GM23338 (cell line): Measurements from ENCODE around the gene USPL1. TPM values are rescaled to one million over a fixed set of nuclear protein-coding genes. Genes with fewer than 3 reads are reported as not detected.

Experiments
- ATAC-seq: fragments of 200-7000 bp; cut with Tn5 transposase; 3 replicates; pipeline ENCODE4 v1.9.1; 2020
- DNase-seq: peaks from one replicate; pipeline ENCODE4 v3.0.0-alpha.2; 2015; ENCODE audit warnings: low spot score
- H2AFZ ChIP-seq: fragments of 200-600 bp; sonication (generic); 2 replicates; pipeline ENCODE4 v1.8.0; 2016; ENCODE audit warnings: antibody characterized with exemption, mild to moderate bottlenecking, moderate library complexity
- H3F3A ChIP-seq: fragments of 200-600 bp; sonication (generic); replicated peaks from 2 replicates; pipeline ENCODE4 v1.8.0; 2017; ENCODE audit warnings: antibody characterized with exemption, mixed run types, low read depth
- H3K27ac ChIP-seq: fragments of 200-600 bp; sonication (generic); 2 replicates; pipeline ENCODE4 v1.6.1; 2016; ENCODE audit warnings: low read depth
- H3K27me3 ChIP-seq: fragments of 200-600 bp; sonication (generic); 2 replicates; pipeline ENCODE4 v1.8.0; 2016; ENCODE audit warnings: mild to moderate bottlenecking, mixed run types, moderate library complexity; ENCODE audit not compliant: insufficient read depth
- H3K36me3 ChIP-seq: fragments of 200-600 bp; sonication (generic); 2 replicates; pipeline ENCODE4 v1.8.0; 2016; ENCODE audit warnings: mild to moderate bottlenecking; ENCODE audit not compliant: insufficient read depth
- H3K4me1 ChIP-seq: fragments of 200-600 bp; sonication (generic); 2 replicates; pipeline ENCODE4 v1.8.0; 2016; ENCODE audit warnings: mild to moderate bottlenecking, moderate library complexity; ENCODE audit not compliant: insufficient read depth
- H3K4me2 ChIP-seq: fragments of 200-600 bp; sonication (generic); 2 replicates; pipeline ENCODE4 v1.7.1; 2017; ENCODE audit warnings: mixed run types
- H3K4me3 ChIP-seq: fragments of 200-600 bp; sonication (generic); 2 replicates; pipeline ENCODE4 v1.6.1; 2016; ENCODE audit warnings: mixed run types
- H3K79me2 ChIP-seq: fragments of 200-600 bp; sonication (generic); replicated peaks from 2 replicates; pipeline ENCODE4 v1.8.0; 2017; ENCODE audit warnings: mild to moderate bottlenecking; ENCODE audit not compliant: insufficient read depth
- H3K9me2 ChIP-seq: fragments of 200-600 bp; sonication (generic); 2 replicates; pipeline ENCODE4 v1.8.0; 2017; ENCODE audit not compliant: insufficient read depth
- H4K20me1 ChIP-seq: fragments of 200-600 bp; sonication (generic); replicated peaks from 2 replicates; pipeline ENCODE4 v1.8.0; 2017; ENCODE audit warnings: mild to moderate bottlenecking; ENCODE audit not compliant: insufficient read depth
- H3K27ac Mint-ChIP-seq: 2 replicates; pipeline ENCODE4 v1.8.0; 2020; ENCODE audit warnings: inconsistent platforms, mild to moderate bottlenecking, moderate library complexity, mixed read lengths
- H3K27me3 Mint-ChIP-seq: 3 replicates; pipeline ENCODE4 v1.8.0; 2022; ENCODE audit warnings: low read depth, mild to moderate bottlenecking, moderate library complexity, mixed read lengths, inconsistent platforms; ENCODE audit not compliant: insufficient read depth, poor library complexity
- H3K36me3 Mint-ChIP-seq: 3 replicates; pipeline ENCODE4 v1.8.0; 2021; ENCODE audit warnings: low read depth, mild to moderate bottlenecking, inconsistent platforms, moderate library complexity, mixed read lengths
- H3K4me1 Mint-ChIP-seq: 3 replicates; pipeline ENCODE4 v1.8.0; 2020; ENCODE audit warnings: mild to moderate bottlenecking, inconsistent platforms, mixed read lengths
- H3K4me3 Mint-ChIP-seq: 3 replicates; pipeline ENCODE4 v1.8.0; 2021; ENCODE audit warnings: moderate library complexity, mild to moderate bottlenecking, inconsistent platforms, mixed read lengths
- H3K9me3 Mint-ChIP-seq: 3 replicates; pipeline ENCODE4 v1.8.0; 2020; ENCODE audit warnings: moderate library complexity, mild to moderate bottlenecking, inconsistent platforms, mixed read lengths
- CREB1 ChIP-seq: fragments of 250-450 bp; sonication (Bioruptor Pico); IDR thresholded peaks from 2 replicates; pipeline ENCODE4 v1.5.0; 2020; ENCODE audit warnings: low read depth, mild to moderate bottlenecking, moderate library complexity
- CTCF ChIP-seq, 2 experiments: fragments of 200-600 bp in 1 of 2; sonication (generic) in 1 of 2; conservative IDR thresholded peaks; 2 replicates each; pipeline versions ENCODE4 v1.5.1 to v1.6.1; 2016 to 2017; ENCODE audit warnings: antibody characterized with exemption in 2 of 2, low read depth in 2 of 2, mild to moderate bottlenecking in 2 of 2, moderate library complexity in 1 of 2
- ETS1 ChIP-seq: IDR thresholded peaks from 2 replicates; pipeline ENCODE4 v1.6.1; 2016; ENCODE audit warnings: antibody characterized with exemption
- EZH2 ChIP-seq: fragments of 200-600 bp; sonication (generic); IDR thresholded peaks from one replicate; pipeline ENCODE4 v1.8.0; 2017; ENCODE audit warnings: antibody characterized with exemption, mild to moderate bottlenecking, low read depth; ENCODE audit not compliant: unreplicated experiment
- EZH2phosphoT487 ChIP-seq: fragments of 200-600 bp; sonication (generic); IDR thresholded peaks from one replicate; pipeline ENCODE4 v1.8.1; 2018; ENCODE audit warnings: antibody characterized with exemption; ENCODE audit not compliant: unreplicated experiment
- NANOG ChIP-seq: IDR thresholded peaks from 2 replicates; pipeline ENCODE4 v1.6.1; 2016; ENCODE audit warnings: antibody characterized with exemption, borderline replicate concordance
- POLR2AphosphoS5 ChIP-seq: IDR thresholded peaks from 2 replicates; pipeline ENCODE4 v1.6.1; 2016; ENCODE audit warnings: antibody characterized with exemption, low read depth
- REST ChIP-seq: IDR thresholded peaks from one replicate; pipeline ENCODE4 v1.6.1; 2018; ENCODE audit warnings: antibody characterized with exemption; ENCODE audit not compliant: unreplicated experiment
- STAT1 ChIP-seq: IDR thresholded peaks from one replicate; pipeline ENCODE4 v1.6.1; 2016; ENCODE audit warnings: antibody characterized with exemption; ENCODE audit not compliant: unreplicated experiment
- ZNF331 ChIP-seq: fragments of 250-450 bp; sonication (Bioruptor Pico); IDR thresholded peaks from 2 replicates; pipeline ENCODE4 v1.5.0; 2020; ENCODE audit warnings: low read depth, mild to moderate bottlenecking, moderate library complexity
- polyA plus RNA-seq: library from polyadenylated mRNA; unstranded; fragments of >200 nt; fragmentation: Nextera tagmentation; extraction: Ambion mirVana; gene quantifications from 2 replicates; pipeline ENCODE4 v1.2.1, GENCODE V29; 2016
- total RNA-seq: library from RNA; depleted of rRNA; stranded (reverse); fragments of >200 nt; shearing (Covaris generic); gene quantifications from 2 replicates; pipeline ENCODE4 v1.2.3, GENCODE V29; 2014

The USPL1 gene
- total and polyA plus RNA-seq, 2 experiments from 2014 or later = 12.4 to 24.1 TPM

GRCh38 chr13:30697177-30697953 is 79.6 kb downstream of the USPL1 start:
- 0 out of 2 replicates have a peak overlapping the region, but pooled peaks have one; percentile 38 for H2AFZ ChIP-seq

More at GRCh38 chr13:30697177-30697953, 79.6 kb downstream of the USPL1 start:
- Histone ChIP-seq H3K4me1 (peaks cover 17% of the 10 kb centered on the region), H4K20me1 (no peaks in the 10 kb centered on the region), H3K36me3 (no peaks in the 10 kb centered on the region), H3K4me3 (no peak overlapping the region), H3K4me2 (no peak overlapping the region), H3K9me2 (no peaks in the 10 kb centered on the region), H3K27me3 (no peaks in the 10 kb centered on the region), H3K79me2 (no peaks in the 10 kb centered on the region), H3F3A (no peaks in the 10 kb centered on the region), H3K27ac (no peak overlapping the region)
- H3K27ac Mint-ChIP-seq = no peak overlapping the region
- H3K27me3 Mint-ChIP-seq = peaks cover 8% of the 10 kb centered on the region
- peaks cover 29% of the 10 kb centered on the region for H3K4me1 Mint-ChIP-seq
- H3K36me3 Mint-ChIP-seq = no peaks in the 10 kb centered on the region
- TF ChIP-seq EZH2phosphoT487 (no peak), POLR2AphosphoS5 (no peak), STAT1 (no peak), ZNF331 (CRISPR knock-in tag) (no peak), CREB1 (CRISPR knock-in tag) (no peak), NANOG (no peak), ETS1 (no peak), EZH2 (no peak), REST (no peak), CTCF (conservative IDR thresholded peaks at IDR 0.05; ENCODE audit: low read depth in 2 of 2) (no peak)
- H3K9me3 Mint-ChIP-seq = no peaks in the 10 kb centered on the region
- H3K4me3 Mint-ChIP-seq = no peak overlapping the region
- no peak for DNase-seq
- ATAC-seq = no peak
